GM23338 (cell line): ENCODE results near the gene GDI2. TPM values are rescaled to one million over a fixed set of nuclear protein-coding genes. Genes with fewer than 3 reads are reported as not detected.

Experiments
- ATAC-seq: fragments of 200-7000 bp; cut with Tn5 transposase; 3 replicates; pipeline ENCODE4 v1.9.1; 2020
- DNase-seq: peaks from one replicate; pipeline ENCODE4 v3.0.0-alpha.2; 2015; ENCODE audit warnings: low spot score
- H2AFZ ChIP-seq: fragments of 200-600 bp; sonication (generic); 2 replicates; pipeline ENCODE4 v1.8.0; 2016; ENCODE audit warnings: antibody characterized with exemption, mild to moderate bottlenecking, moderate library complexity
- H3F3A ChIP-seq: fragments of 200-600 bp; sonication (generic); replicated peaks from 2 replicates; pipeline ENCODE4 v1.8.0; 2017; ENCODE audit warnings: antibody characterized with exemption, mixed run types, low read depth
- H3K27ac ChIP-seq: fragments of 200-600 bp; sonication (generic); 2 replicates; pipeline ENCODE4 v1.6.1; 2016; ENCODE audit warnings: low read depth
- H3K27me3 ChIP-seq: fragments of 200-600 bp; sonication (generic); 2 replicates; pipeline ENCODE4 v1.8.0; 2016; ENCODE audit warnings: mild to moderate bottlenecking, mixed run types, moderate library complexity; ENCODE audit not compliant: insufficient read depth
- H3K36me3 ChIP-seq: fragments of 200-600 bp; sonication (generic); 2 replicates; pipeline ENCODE4 v1.8.0; 2016; ENCODE audit warnings: mild to moderate bottlenecking; ENCODE audit not compliant: insufficient read depth
- H3K4me1 ChIP-seq: fragments of 200-600 bp; sonication (generic); 2 replicates; pipeline ENCODE4 v1.8.0; 2016; ENCODE audit warnings: mild to moderate bottlenecking, moderate library complexity; ENCODE audit not compliant: insufficient read depth
- H3K4me2 ChIP-seq: fragments of 200-600 bp; sonication (generic); 2 replicates; pipeline ENCODE4 v1.7.1; 2017; ENCODE audit warnings: mixed run types
- H3K4me3 ChIP-seq: fragments of 200-600 bp; sonication (generic); 2 replicates; pipeline ENCODE4 v1.6.1; 2016; ENCODE audit warnings: mixed run types
- H3K79me2 ChIP-seq: fragments of 200-600 bp; sonication (generic); replicated peaks from 2 replicates; pipeline ENCODE4 v1.8.0; 2017; ENCODE audit warnings: mild to moderate bottlenecking; ENCODE audit not compliant: insufficient read depth
- H3K9me2 ChIP-seq: fragments of 200-600 bp; sonication (generic); 2 replicates; pipeline ENCODE4 v1.8.0; 2017; ENCODE audit not compliant: insufficient read depth
- H4K20me1 ChIP-seq: fragments of 200-600 bp; sonication (generic); replicated peaks from 2 replicates; pipeline ENCODE4 v1.8.0; 2017; ENCODE audit warnings: mild to moderate bottlenecking; ENCODE audit not compliant: insufficient read depth
- H3K27ac Mint-ChIP-seq: 2 replicates; pipeline ENCODE4 v1.8.0; 2020; ENCODE audit warnings: inconsistent platforms, mild to moderate bottlenecking, moderate library complexity, mixed read lengths
- H3K27me3 Mint-ChIP-seq: 3 replicates; pipeline ENCODE4 v1.8.0; 2022; ENCODE audit warnings: low read depth, mild to moderate bottlenecking, moderate library complexity, mixed read lengths, inconsistent platforms; ENCODE audit not compliant: insufficient read depth, poor library complexity
- H3K36me3 Mint-ChIP-seq: 3 replicates; pipeline ENCODE4 v1.8.0; 2021; ENCODE audit warnings: low read depth, mild to moderate bottlenecking, inconsistent platforms, moderate library complexity, mixed read lengths
- H3K4me1 Mint-ChIP-seq: 3 replicates; pipeline ENCODE4 v1.8.0; 2020; ENCODE audit warnings: mild to moderate bottlenecking, inconsistent platforms, mixed read lengths
- H3K4me3 Mint-ChIP-seq: 3 replicates; pipeline ENCODE4 v1.8.0; 2021; ENCODE audit warnings: moderate library complexity, mild to moderate bottlenecking, inconsistent platforms, mixed read lengths
- H3K9me3 Mint-ChIP-seq: 3 replicates; pipeline ENCODE4 v1.8.0; 2020; ENCODE audit warnings: moderate library complexity, mild to moderate bottlenecking, inconsistent platforms, mixed read lengths
- CREB1 ChIP-seq: fragments of 250-450 bp; sonication (Bioruptor Pico); IDR thresholded peaks from 2 replicates; pipeline ENCODE4 v1.5.0; 2020; ENCODE audit warnings: low read depth, mild to moderate bottlenecking, moderate library complexity
- EZH2 ChIP-seq: fragments of 200-600 bp; sonication (generic); IDR thresholded peaks from one replicate; pipeline ENCODE4 v1.8.0; 2017; ENCODE audit warnings: antibody characterized with exemption, mild to moderate bottlenecking, low read depth; ENCODE audit not compliant: unreplicated experiment
- EZH2phosphoT487 ChIP-seq: fragments of 200-600 bp; sonication (generic); IDR thresholded peaks from one replicate; pipeline ENCODE4 v1.8.1; 2018; ENCODE audit warnings: antibody characterized with exemption; ENCODE audit not compliant: unreplicated experiment
- JUNB ChIP-seq: IDR thresholded peaks from one replicate; pipeline ENCODE4 v1.6.1; 2016; ENCODE audit warnings: antibody characterized with exemption; ENCODE audit not compliant: unreplicated experiment
- NANOG ChIP-seq: IDR thresholded peaks from 2 replicates; pipeline ENCODE4 v1.6.1; 2016; ENCODE audit warnings: antibody characterized with exemption, borderline replicate concordance
- POLR2AphosphoS5 ChIP-seq: IDR thresholded peaks from 2 replicates; pipeline ENCODE4 v1.6.1; 2016; ENCODE audit warnings: antibody characterized with exemption, low read depth
- REST ChIP-seq: IDR thresholded peaks from one replicate; pipeline ENCODE4 v1.6.1; 2018; ENCODE audit warnings: antibody characterized with exemption; ENCODE audit not compliant: unreplicated experiment
- STAT1 ChIP-seq: IDR thresholded peaks from one replicate; pipeline ENCODE4 v1.6.1; 2016; ENCODE audit warnings: antibody characterized with exemption; ENCODE audit not compliant: unreplicated experiment
- ZNF114 ChIP-seq: fragments of 250-450 bp; sonication (Bioruptor Pico); IDR thresholded peaks from 2 replicates; pipeline ENCODE4 v1.5.0; 2020; ENCODE audit warnings: mild to moderate bottlenecking, moderate library complexity
- polyA plus RNA-seq: library from polyadenylated mRNA; unstranded; fragments of >200 nt; fragmentation: Nextera tagmentation; extraction: Ambion mirVana; gene quantifications from 2 replicates; pipeline ENCODE4 v1.2.1, GENCODE V29; 2016
- total RNA-seq: library from RNA; depleted of rRNA; stranded (reverse); fragments of >200 nt; shearing (Covaris generic); gene quantifications from 2 replicates; pipeline ENCODE4 v1.2.3, GENCODE V29; 2014
- TF ChIP-seq, protein P1 (sequence below), 2 experiments: fragments of 200-600 bp in 1 of 2; sonication (generic) in 1 of 2; conservative IDR thresholded peaks; 2 replicates each; pipeline versions ENCODE4 v1.5.1 to v1.6.1; 2016 to 2017; ENCODE audit warnings: antibody characterized with exemption in 2 of 2, low read depth in 2 of 2, mild to moderate bottlenecking in 2 of 2, moderate library complexity in 1 of 2

Gene GDI2
- total and polyA plus RNA-seq, 2 experiments from 2014 or later: 269 to 505 TPM

DNA sequence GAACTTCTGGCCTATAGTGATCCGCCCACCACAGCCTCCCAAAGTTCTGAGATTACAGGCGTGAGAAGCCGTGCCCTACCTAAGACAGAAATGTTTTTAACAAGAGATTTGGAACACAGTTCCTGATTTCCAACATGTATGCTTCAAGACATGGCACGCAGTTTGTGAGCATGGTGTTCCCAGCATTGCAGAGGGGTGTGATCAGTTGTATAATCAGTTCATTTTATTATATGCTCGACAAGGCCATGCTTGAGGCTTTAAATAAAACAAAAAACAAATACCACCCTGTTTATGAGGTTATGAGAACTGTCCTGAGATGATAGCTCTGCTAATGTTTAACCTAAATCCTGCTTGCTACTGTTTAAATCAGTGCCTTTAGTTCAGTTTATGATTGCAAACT lies 68.4 kb downstream of the GDI2 start (continued):
- TF ChIP-seq EZH2phosphoT487: no peak
- TF ChIP-seq, protein P1, sequence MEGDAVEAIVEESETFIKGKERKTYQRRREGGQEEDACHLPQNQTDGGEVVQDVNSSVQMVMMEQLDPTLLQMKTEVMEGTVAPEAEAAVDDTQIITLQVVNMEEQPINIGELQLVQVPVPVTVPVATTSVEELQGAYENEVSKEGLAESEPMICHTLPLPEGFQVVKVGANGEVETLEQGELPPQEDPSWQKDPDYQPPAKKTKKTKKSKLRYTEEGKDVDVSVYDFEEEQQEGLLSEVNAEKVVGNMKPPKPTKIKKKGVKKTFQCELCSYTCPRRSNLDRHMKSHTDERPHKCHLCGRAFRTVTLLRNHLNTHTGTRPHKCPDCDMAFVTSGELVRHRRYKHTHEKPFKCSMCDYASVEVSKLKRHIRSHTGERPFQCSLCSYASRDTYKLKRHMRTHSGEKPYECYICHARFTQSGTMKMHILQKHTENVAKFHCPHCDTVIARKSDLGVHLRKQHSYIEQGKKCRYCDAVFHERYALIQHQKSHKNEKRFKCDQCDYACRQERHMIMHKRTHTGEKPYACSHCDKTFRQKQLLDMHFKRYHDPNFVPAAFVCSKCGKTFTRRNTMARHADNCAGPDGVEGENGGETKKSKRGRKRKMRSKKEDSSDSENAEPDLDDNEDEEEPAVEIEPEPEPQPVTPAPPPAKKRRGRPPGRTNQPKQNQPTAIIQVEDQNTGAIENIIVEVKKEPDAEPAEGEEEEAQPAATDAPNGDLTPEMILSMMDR (conservative IDR thresholded peaks at IDR 0.05; ENCODE audit: low read depth in 2 of 2): no peak
- TF ChIP-seq STAT1: no peak

DNA sequence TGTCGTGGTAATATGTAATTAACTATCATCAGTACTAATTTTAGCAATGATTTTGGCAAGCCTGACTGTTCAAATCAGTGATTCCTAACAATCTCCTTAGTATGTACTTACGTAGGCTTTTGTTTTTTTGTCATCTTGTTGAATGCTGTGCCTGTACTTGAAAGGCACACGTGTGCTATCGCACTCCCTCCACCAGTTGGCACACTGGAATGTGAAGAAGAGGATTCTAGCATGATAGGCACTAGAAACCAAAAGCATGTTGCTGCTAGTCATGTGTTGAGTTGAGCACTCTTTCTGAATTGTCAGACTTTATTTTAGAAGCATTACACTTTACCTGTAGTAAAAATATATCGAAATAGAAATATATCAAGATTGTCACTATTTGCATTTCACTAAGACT lies 69.5 kb downstream of the GDI2 start:
- Mint-ChIP-seq H3K36me3 (peaks cover 55% of the 10 kb centered on the region), H3K27me3 (peaks cover 2% of the 10 kb centered on the region), H3K9me3 (no peaks in the 10 kb centered on the region), H3K27ac (0 out of 2 replicates have a peak overlapping the region, but pooled peaks have one; percentile 37), H3K4me1 (peaks cover 7% of the 10 kb centered on the region; the same call in 2 of the 3 replicates), H3K4me3 (no peak overlapping the region)
- no peak overlapping the region for H3K4me3 ChIP-seq
- ATAC-seq (no peak), DNase-seq (no peak)
- H3K36me3 ChIP-seq: peaks cover 31% of the 10 kb centered on the region
- no peaks in the 10 kb centered on the region for H3K27me3 ChIP-seq
- H3F3A ChIP-seq: no peaks in the 10 kb centered on the region
- TF ChIP-seq NANOG (no peak), JUNB (no peak), STAT1 (no peak), EZH2 (no peak)
- H4K20me1 ChIP-seq: peaks cover 8% of the 10 kb centered on the region; the same call in 1 of the 2 replicates
- H3K27ac ChIP-seq: no peak overlapping the region
- H3K4me2 ChIP-seq: no peak overlapping the region
- H3K79me2 ChIP-seq: no peaks in the 10 kb centered on the region
- no peak overlapping the region for H2AFZ ChIP-seq
- peaks cover 5% of the 10 kb centered on the region; the same call in 1 of the 2 replicates for H3K4me1 ChIP-seq
- no peaks in the 10 kb centered on the region for H3K9me2 ChIP-seq

DNA sequence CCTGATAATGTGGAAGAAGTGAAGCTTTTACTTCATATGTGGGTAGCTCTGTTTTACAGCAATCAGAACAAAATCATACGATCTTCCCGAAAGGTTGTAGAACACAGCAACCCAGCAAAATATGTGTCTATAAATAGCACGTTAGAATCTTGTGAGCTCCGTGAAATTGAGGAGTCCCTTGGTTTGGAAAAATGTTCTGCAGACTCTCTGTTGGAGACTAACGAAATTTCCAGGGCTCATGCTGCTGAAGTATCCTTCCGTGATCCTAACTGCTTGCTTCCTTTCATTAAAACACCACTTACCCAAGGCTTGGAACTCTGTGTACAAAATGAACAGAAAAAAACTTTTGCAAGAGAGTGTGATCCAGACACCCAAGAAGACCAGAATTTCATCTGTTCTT lies 71.1 kb downstream of the GDI2 start:
- no peak overlapping the region for H3K27ac ChIP-seq
- Mint-ChIP-seq H3K9me3 (no peaks in the 10 kb centered on the region), H3K27ac (no peak overlapping the region), H3K36me3 (peaks cover 46% of the 10 kb centered on the region), H3K4me1 (peaks cover 5% of the 10 kb centered on the region; the same call in 2 of the 3 replicates), H3K27me3 (peaks cover 5% of the 10 kb centered on the region), H3K4me3 (no peak overlapping the region)
- no peaks in the 10 kb centered on the region for H3F3A ChIP-seq
- DNase-seq (no peak), ATAC-seq (no peak)
- H2AFZ ChIP-seq: no peak overlapping the region
- no peaks in the 10 kb centered on the region for H3K4me1 ChIP-seq
- H3K4me3 ChIP-seq: no peak overlapping the region
- no peaks in the 10 kb centered on the region for H3K27me3 ChIP-seq
- TF ChIP-seq STAT1 (no peak), ZNF114 (CRISPR knock-in tag) (no peak), NANOG (no peak), REST (no peak), CREB1 (CRISPR knock-in tag) (no peak), EZH2 (no peak), POLR2AphosphoS5 (no peak)
- TF ChIP-seq, protein P1 (conservative IDR thresholded peaks at IDR 0.05; ENCODE audit: low read depth in 2 of 2): no peak
- no peaks in the 10 kb centered on the region for H3K79me2 ChIP-seq
- 0 out of 2 replicates have a peak, but pooled peaks cover 8% of the 10 kb centered on the region for H4K20me1 ChIP-seq
- peaks cover 24% of the 10 kb centered on the region for H3K36me3 ChIP-seq
- H3K9me2 ChIP-seq: no peaks in the 10 kb centered on the region
- no peak overlapping the region for H3K4me2 ChIP-seq
